HepG2 (cell line): Measurements from ENCODE around the gene METTL26. TPM values are rescaled to one million over a fixed set of nuclear protein-coding genes. Genes with fewer than 3 reads are reported as not detected.
"Not testable (repeated sequence)": the region's sequence is repeated elsewhere in the genome, so short reads cannot be mapped to it uniquely, and the experiment has no call there.

ENCODE experiments used
- ATAC-seq: fragments of 200-7000 bp; cut with Tn5 transposase; 3 replicates; pipeline ENCODE4 v1.9.1; 2020; ENCODE audit warnings: mild to moderate bottlenecking, moderate library complexity
- BruUV-seq: library from RNA; stranded (reverse); fragments of 400-500 nt; replicated peaks from 2 replicates; lab custom pipeline; 2021; lab: Mats Ljungman, UMichigan
- CTCF ChIA-PET: fragments of 300-600 bp; formaldehyde crosslinking; extraction: SDS; loops from one replicate; lab custom pipeline; 2021; ENCODE audit warnings: low total read pairs, inconsistent platforms, low intra/inter-chr PET ratio; lab: Yijun Ruan, JAX
- POLR2A ChIA-PET: fragments of 350-600 bp; sonication (Branson Sonifier 250); formaldehyde crosslinking; loops from one replicate; lab custom pipeline; 2020; ENCODE audit warnings: antibody characterized with exemption, inconsistent platforms; lab: Yijun Ruan, JAX
- DNase-seq: peaks from one replicate; pipeline ENCODE4 v3.0.0-alpha.2; 2015; ENCODE audit warnings: low spot score
- FAIRE-seq: peaks from 3 replicates; lab custom pipeline; 2011; peaks lifted over from hg19 to GRCh38; lab: Jason Lieb, UNC
- H2AFZ ChIP-seq: one replicate; pipeline ENCODE4 v1.6.1; 2011; ENCODE audit warnings: low read length, inconsistent platforms
- H3K27ac ChIP-seq: fragments of 300-600 bp; 3 replicates; pipeline ENCODE4 v1.8.0; 2011; ENCODE audit warnings: mixed run types, mild to moderate bottlenecking, mixed read lengths, low read length, inconsistent platforms; ENCODE audit not compliant: insufficient read depth; ENCODE audit errors: extremely low read length
- H3K27me3 ChIP-seq, 2 experiments: fragments of 200-600 bp in 1 of 2; 2 replicates in 1 of 2; 3 replicates in 1 of 2; pipeline versions ENCODE4 v1.6.0 to v1.8.0; 2011; ENCODE audit warnings: low read length in 2 of 2, mild to moderate bottlenecking in 2 of 2, moderate library complexity in 2 of 2, inconsistent platforms in 1 of 2; ENCODE audit not compliant: insufficient read depth in 2 of 2, control insufficient read depth in 1 of 2
- H3K36me3 ChIP-seq, 2 experiments: fragments of 200-600 bp in 1 of 2; replicated peaks in 1 of 2; 2 replicates in 1 of 2; 3 replicates in 1 of 2; pipeline versions ENCODE4 v1.5.1 to v1.8.0; 2011; ENCODE audit warnings: low read length in 2 of 2, inconsistent platforms in 1 of 2; ENCODE audit not compliant: insufficient read depth in 2 of 2, control insufficient read depth in 1 of 2
- H3K4me1 ChIP-seq: 2 replicates; pipeline ENCODE4 v1.5.1; 2012; ENCODE audit warnings: low read length, inconsistent platforms; ENCODE audit not compliant: insufficient read depth
- H3K4me2 ChIP-seq: 2 replicates; pipeline ENCODE4 v1.6.0; 2011; ENCODE audit warnings: low read depth, low read length, inconsistent platforms
- H3K4me3 ChIP-seq, 3 experiments: fragments of 200-600 bp in 1 of 3; sonication (generic), shearing (Covaris generic) in 1 of 3; replicated peaks in 1 of 3; 2 replicates each; pipeline ENCODE4 v1.5.1; 2011 to 2016; ENCODE audit warnings: low read length in 3 of 3, inconsistent platforms in 2 of 3, low read depth in 2 of 3, mild to moderate bottlenecking in 2 of 3, control low read depth in 1 of 3, mixed read lengths in 1 of 3; ENCODE audit not compliant: insufficient read depth in 1 of 3
- H3K79me2 ChIP-seq: one replicate; pipeline ENCODE4 v1.6.1; 2011; ENCODE audit warnings: low read length, inconsistent platforms; ENCODE audit not compliant: insufficient read depth
- H3K9ac ChIP-seq: 2 replicates; pipeline ENCODE4 v1.6.0; 2011; ENCODE audit warnings: mild to moderate bottlenecking, low read depth, low read length, inconsistent platforms; ENCODE audit not compliant: insufficient read depth
- H3K9me3 ChIP-seq: 2 replicates; pipeline ENCODE4 v1.5.1; 2012; ENCODE audit warnings: mild to moderate bottlenecking, low read length
- H4K20me1 ChIP-seq: 2 replicates; pipeline ENCODE4 v1.6.0; 2011; ENCODE audit warnings: inconsistent platforms, mild to moderate bottlenecking, low read length, moderate library complexity; ENCODE audit not compliant: insufficient read depth
- AGO2 ChIP-seq: fragments of 200-400 bp; formaldehyde crosslinking; optimal IDR thresholded peaks from 2 replicates; pipeline ENCODE3; 2017; ENCODE audit warnings: mild to moderate bottlenecking, low read depth, low read length, moderate library complexity
- REPIN1 ChIP-seq: sonication (generic); formaldehyde crosslinking; IDR thresholded peaks from 2 replicates; pipeline ENCODE4 v1.8.0; 2022; ENCODE audit warnings: missing genetic modification reagents, low read depth, mild to moderate bottlenecking, borderline replicate concordance
- WGBS: methylation state at CpG from one replicate; pipeline ENCODE4 v1.1.6; 2017; ENCODE audit warnings: low lambda C conversion rate; 5-methylcytosine and 5-hydroxymethylcytosine counted together
- in situ Hi-C: cut with HindIII; loops from 2 replicates; pipeline ENCODE4 v1.10.0; 2017; ENCODE audit warnings: low pct_unique_long_range_greater_than_20kb; ENCODE audit not compliant: extremely low pct_ligation_motif_present
- intact Hi-C: fragments of 100-400 bp; cut with micrococcal nuclease; formaldehyde crosslinking; loops from one replicate; pipeline ENCODE4 v1.10.0; 2022; ENCODE audit not compliant: unreplicated experiment
- polyA plus RNA-seq, 8 experiments: library from polyadenylated mRNA; depleted of rRNA in 3 of 8; stranded (reverse) in 7 of 8; unstranded in 1 of 8; fragments of >200 nt; fragmentation: Illumina TruSeq in 4 of 8; extraction: Trizol in 4 of 8; gene quantifications; 2 replicates each; pipeline versions ENCODE4 v1.2.1 to v1.2.3, GENCODE V29; 2011 to 2016; ENCODE audit warnings: low read depth in 4 of 8, missing spikeins in 1 of 8, mixed read lengths in 1 of 8; ENCODE audit not compliant: insufficient read depth in 1 of 8
- total RNA-seq, 5 experiments: library from RNA; depleted of rRNA; stranded (reverse); fragments of >200 nt; fragmentation: Illumina TruSeq; extraction: Trizol; gene quantifications; 2 replicates each; pipeline ENCODE4 v1.2.3, GENCODE V29; 2016; ENCODE audit warnings: low read depth in 1 of 5

METTL26 gene
- total and polyA plus RNA-seq, 2 of the 13 experiments (the other 11 are each of a cell fraction or from before 2014, with no cell fraction given): 65.5 to 70.1 TPM

GRCh38 chr16:598823-599739 lies 37.0 kb downstream of the METTL26 start:
- Histone ChIP-seq H3K36me3 (peaks cover 6 to 14% of the 10 kb centered on the region in 2 experiments; a peak in 4 of 5 replicates), H3K27ac (no peak overlapping the region), H3K4me2 (no peak overlapping the region), H2AFZ (no peak overlapping the region), H3K9ac (no peak overlapping the region), H3K4me3 (no peak overlapping the region)
- DNase-seq: no peak
- WGBS: 97% methylated on average over 26 of the region's 43 CpGs
- intact Hi-C loops: no loop called here
- no peak for TF ChIP-seq REPIN1 (CRISPR knock-in tag)
- peak; percentile 44 for TF ChIP-seq AGO2
- TF ChIP-seq, all 625 proteins: peak for 1
- POLR2A ChIA-PET: interaction anchor here (1.0 kb wide), 1 partner anchor 11 kb away, joined by 3 read pairs; no protein-coding TSS in a partner anchor
- in situ Hi-C loops: no loop called here
- no peaks in the 10 kb centered on the region for H3K9me3 ChIP-seq
- peaks cover 17% of the 10 kb centered on the region for H3K79me2 ChIP-seq
- CTCF ChIA-PET: no interaction called here
- BruUV-seq: no TSS peak
- ATAC-seq (no peak), FAIRE-seq (no peak)
- no peaks in the 10 kb centered on the region; the same call in 1 of the 2 replicates for H3K4me1 ChIP-seq
- no peaks in the 10 kb centered on the region for H4K20me1 ChIP-seq
- no peaks in the 10 kb centered on the region; a peak in 1 of 5 replicates for H3K27me3 ChIP-seq

DNA sequence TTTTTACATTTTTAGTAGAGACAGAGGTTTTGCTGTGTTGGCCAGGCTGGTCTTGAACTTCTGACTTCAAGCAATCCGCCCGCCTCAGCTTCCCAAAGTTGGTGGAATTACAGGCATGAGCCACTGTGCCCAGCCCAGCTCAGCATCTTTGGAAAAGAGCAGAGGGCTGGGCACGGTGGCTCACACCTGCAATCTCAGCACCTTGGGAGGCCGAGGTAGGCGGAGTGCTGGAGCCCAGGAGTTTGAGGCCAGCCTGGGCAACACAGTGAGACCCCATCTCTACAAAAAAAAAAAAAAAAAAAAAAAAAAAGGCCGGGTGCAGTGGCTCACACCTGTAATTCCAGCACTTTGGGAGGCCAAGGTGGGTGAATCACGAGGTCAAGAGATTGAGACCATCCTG lies 38.5 kb downstream of the METTL26 start:
- H3K27me3 ChIP-seq, in situ Hi-C loops, H3K4me2 ChIP-seq, H3K9ac ChIP-seq, BruUV-seq, H3K27ac ChIP-seq, DNase-seq, H2AFZ ChIP-seq, POLR2A ChIA-PET, FAIRE-seq, H3K4me3 ChIP-seq, intact Hi-C loops, CTCF ChIA-PET, H4K20me1 ChIP-seq, ATAC-seq, H3K9me3 ChIP-seq: not testable (repeated sequence)
- Histone ChIP-seq H3K4me1 (peaks cover 14% of the 10 kb centered on the region), H3K36me3 (peaks cover 6 to 11% of the 10 kb centered on the region in 2 experiments; a peak in 4 of 5 replicates), H3K79me2 (peaks cover 27% of the 10 kb centered on the region)
- WGBS: 95% methylated on average over 7 of the region's 7 CpGs
